HepG2 (cell line): Measurements from ENCODE around the gene ROM1.

ENCODE experiments used
- HNRNPH1 ChIP-seq: fragments of 200-400 bp; formaldehyde crosslinking; optimal IDR thresholded peaks from 2 replicates; pipeline ENCODE3; 2017; ENCODE audit warnings: mild to moderate bottlenecking, low read depth, low read length
- JUND ChIP-seq: sonication (generic); formaldehyde crosslinking; IDR thresholded peaks from 2 replicates; pipeline ENCODE4 v1.8.0; 2022; ENCODE audit warnings: mild to moderate bottlenecking, missing genetic modification reagents

DNA sequence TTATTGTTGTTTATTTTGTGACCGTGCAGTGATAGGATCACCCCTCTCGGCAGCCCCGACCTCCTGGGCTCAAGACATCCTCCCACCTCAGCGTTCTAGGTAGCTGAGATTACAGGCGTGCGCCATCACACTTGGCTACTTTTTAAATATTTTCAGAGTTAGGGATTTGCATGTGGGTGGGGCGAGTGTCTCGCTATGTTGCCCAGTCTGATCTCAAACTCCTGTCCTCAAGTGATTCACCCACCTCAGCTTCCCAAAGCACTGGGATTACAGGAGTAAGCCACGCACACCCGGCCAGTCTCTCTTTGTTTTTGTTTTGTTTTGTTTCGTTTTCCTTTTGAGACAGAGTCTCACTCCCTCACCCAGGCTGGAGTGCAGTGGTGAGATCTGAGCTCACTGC, 41.2 kb downstream of the ROM1 start:
- no peak for TF ChIP-seq JUND (CRISPR knock-in tag)
- no peak for TF ChIP-seq HNRNPH1
